H1 (cell line): ENCODE data around the gene LCN15. TPM values are rescaled to one million over a fixed set of nuclear protein-coding genes. Genes with fewer than 3 reads are reported as not detected.

Experiments
- CTCF ChIA-PET: fragments of 300-600 bp; sonication (Branson Sonifier 250); formaldehyde crosslinking; loops from one replicate; lab custom pipeline; 2021; ENCODE audit not compliant: partially characterized antibody; lab: Charles Lee
- POLR2A ChIA-PET: fragments of 300-600 bp; sonication (Branson Sonifier 250); formaldehyde crosslinking; loops from one replicate; lab custom pipeline; 2021; ENCODE audit warnings: inconsistent platforms; ENCODE audit not compliant: partially characterized antibody; lab: Charles Lee
- DNase-seq, 2 experiments: peaks; one replicate each; pipeline versions ENCODE4 v3.0.0 to v3.0.0-alpha.2; 2010 to 2022; ENCODE audit warnings: low spot score in 2 of 2, low read depth in 1 of 2, mixed read lengths in 1 of 2
- FAIRE-seq: peaks from 2 replicates; lab custom pipeline; 2011; peaks lifted over from hg19 to GRCh38; lab: Jason Lieb, UNC
- H2AFZ ChIP-seq: 2 replicates; pipeline ENCODE4 v1.8.1; 2012; ENCODE audit warnings: low read length, inconsistent platforms
- H2AK5ac ChIP-seq: 2 replicates; pipeline ENCODE4 v1.6.1; 2013; ENCODE audit warnings: low read depth, low read length
- H2BK120ac ChIP-seq: replicated peaks from 2 replicates; pipeline ENCODE3; 2013; ENCODE audit warnings: low read depth, low read length, inconsistent platforms
- H2BK12ac ChIP-seq: 2 replicates; pipeline ENCODE4 v1.6.1; 2013; ENCODE audit warnings: low read depth, low read length
- H2BK15ac ChIP-seq: 2 replicates; pipeline ENCODE4 v1.6.1; 2013; ENCODE audit warnings: low read length
- H2BK20ac ChIP-seq: 2 replicates; pipeline ENCODE4 v1.6.1; 2013; ENCODE audit warnings: low read length
- H2BK5ac ChIP-seq: 2 replicates; pipeline ENCODE4 v1.6.1; 2013; ENCODE audit warnings: low read depth, low read length
- H3K14ac ChIP-seq: 2 replicates; pipeline ENCODE4 v1.6.1; 2013; ENCODE audit warnings: inconsistent platforms; ENCODE audit not compliant: insufficient read length
- H3K18ac ChIP-seq: 2 replicates; pipeline ENCODE4 v1.6.1; 2013; ENCODE audit warnings: low read length; ENCODE audit errors: extremely low read depth
- H3K23ac ChIP-seq: 2 replicates; pipeline ENCODE4 v1.6.1; 2013; ENCODE audit warnings: inconsistent platforms; ENCODE audit not compliant: insufficient read length
- H3K23me2 ChIP-seq: 2 replicates; pipeline ENCODE4 v1.6.1; 2013; ENCODE audit warnings: low read depth, low read length
- H3K27ac ChIP-seq: 2 replicates; pipeline ENCODE4 v1.6.1; 2011; ENCODE audit warnings: low read depth, low read length, inconsistent platforms
- H3K27me3 ChIP-seq, 4 experiments: replicated peaks in 1 of 4; 1 replicate in 1 of 4; 2 replicates in 3 of 4; pipeline versions ENCODE4 v1.6.1 to v1.8.1; 2011 to 2013; ENCODE audit warnings: low read length in 3 of 4, mild to moderate bottlenecking in 3 of 4, inconsistent platforms in 2 of 4, mixed read lengths in 2 of 4, moderate library complexity in 1 of 4; ENCODE audit not compliant: control insufficient read depth in 3 of 4, insufficient read depth in 3 of 4; ENCODE audit errors: extremely low read depth in 1 of 4
- H3K36me3 ChIP-seq, 4 experiments: 2 replicates each; pipeline versions ENCODE4 v1.6.1 to v1.8.1; 2011 to 2013; ENCODE audit warnings: mild to moderate bottlenecking in 4 of 4, low read length in 3 of 4, moderate library complexity in 2 of 4, control low read depth in 1 of 4, inconsistent platforms in 1 of 4; ENCODE audit not compliant: insufficient read depth in 4 of 4, control insufficient read depth in 2 of 4
- H3K4ac ChIP-seq: replicated peaks from 2 replicates; pipeline ENCODE3; 2013; ENCODE audit warnings: low read length, low read depth, mixed read lengths, inconsistent platforms; ENCODE audit not compliant: insufficient read length
- H3K4me1 ChIP-seq, 4 experiments: replicated peaks in 1 of 4; 1 replicate in 1 of 4; 2 replicates in 3 of 4; pipeline versions ENCODE4 v1.6.1 to v1.8.1; 2011 to 2013; ENCODE audit warnings: low read length in 3 of 4, inconsistent platforms in 2 of 4, mixed read lengths in 1 of 4; ENCODE audit not compliant: insufficient read depth in 4 of 4, control insufficient read depth in 3 of 4
- H3K4me2 ChIP-seq, 2 experiments: 2 replicates each; pipeline versions ENCODE4 v1.6.1 to v1.8.1; 2011 to 2013; ENCODE audit warnings: low read depth in 2 of 2, low read length in 2 of 2, control low read depth in 1 of 2, inconsistent platforms in 1 of 2, mild to moderate bottlenecking in 1 of 2; ENCODE audit not compliant: insufficient read depth in 1 of 2
- H3K4me3 ChIP-seq, 4 experiments: fragments of 200-600, 300-600 bp in 1 of 4; sonication (generic), shearing (Covaris generic), sonication (Bioruptor Twin) in 1 of 4; 2 replicates each; pipeline versions ENCODE4 v1.5.1 to v1.8.1; 2011 to 2016; ENCODE audit warnings: low read length in 4 of 4, low read depth in 3 of 4, control low read depth in 2 of 4, inconsistent platforms in 2 of 4, mild to moderate bottlenecking in 2 of 4, mixed read lengths in 1 of 4, moderate library complexity in 1 of 4; ENCODE audit not compliant: insufficient read depth in 2 of 4; ENCODE audit errors: extremely low read depth in 1 of 4
- H3K56ac ChIP-seq: replicated peaks from 2 replicates; pipeline ENCODE3; 2013; ENCODE audit warnings: low read depth, mild to moderate bottlenecking, mixed read lengths, low read length, inconsistent platforms; ENCODE audit not compliant: insufficient read length
- H3K79me1 ChIP-seq: 2 replicates; pipeline ENCODE4 v1.6.1; 2013; ENCODE audit warnings: low read depth, low read length, control low read depth
- H3K79me2 ChIP-seq, 2 experiments: 2 replicates each; pipeline versions ENCODE4 v1.6.1 to v1.8.1; 2012 to 2013; ENCODE audit warnings: low read length in 2 of 2, mild to moderate bottlenecking in 2 of 2, inconsistent platforms in 1 of 2; ENCODE audit not compliant: insufficient read depth in 2 of 2, control insufficient read depth in 1 of 2
- H3K9ac ChIP-seq, 4 experiments: replicated peaks in 1 of 4; 1 replicate in 1 of 4; 2 replicates in 3 of 4; pipeline versions ENCODE4 v1.6.1 to v1.8.1; 2011 to 2013; ENCODE audit warnings: low read depth in 3 of 4, low read length in 3 of 4, control low read depth in 2 of 4, mild to moderate bottlenecking in 2 of 4, moderate library complexity in 2 of 4, inconsistent platforms in 1 of 4; ENCODE audit errors: extremely low read depth in 1 of 4
- H3K9me3 ChIP-seq, 2 experiments: 2 replicates each; pipeline versions ENCODE4 v1.6.1 to v1.8.1; 2012 to 2013; ENCODE audit warnings: mild to moderate bottlenecking in 2 of 2, moderate library complexity in 2 of 2, control low read depth in 1 of 2, inconsistent platforms in 1 of 2, low read depth in 1 of 2, low read length in 1 of 2, mixed read lengths in 1 of 2; ENCODE audit not compliant: insufficient read depth in 2 of 2
- H4K20me1 ChIP-seq, 2 experiments: replicated peaks in 1 of 2; 2 replicates each; pipeline versions ENCODE3 to v1.8.1; 2011 to 2013; ENCODE audit warnings: inconsistent platforms in 2 of 2, low read length in 2 of 2, mild to moderate bottlenecking in 1 of 2; ENCODE audit not compliant: insufficient read depth in 2 of 2, control insufficient read depth in 1 of 2
- H4K5ac ChIP-seq: 2 replicates; pipeline ENCODE4 v1.6.1; 2013; ENCODE audit warnings: low read length, low read depth, mixed read lengths, inconsistent platforms; ENCODE audit not compliant: insufficient read length
- H4K8ac ChIP-seq: 2 replicates; pipeline ENCODE4 v1.8.0; 2013; ENCODE audit warnings: mild to moderate bottlenecking, moderate library complexity, low read length, inconsistent platforms; ENCODE audit not compliant: insufficient read depth; ENCODE audit errors: extremely low read depth
- H4K91ac ChIP-seq: replicated peaks from 2 replicates; pipeline ENCODE3; 2013; ENCODE audit warnings: low read length, mixed read lengths, inconsistent platforms; ENCODE audit not compliant: insufficient read length
- ASH2L ChIP-seq: fragments of 200-600, 300-600 bp; sonication (generic); IDR thresholded peaks from one replicate; pipeline ENCODE4 v1.7.1; 2017; ENCODE audit warnings: low read length
- BACH1 ChIP-seq: IDR thresholded peaks from 2 replicates; pipeline ENCODE4 v1.6.1; 2012; ENCODE audit warnings: low read length, improper control_type of control experiment
- CBX5 ChIP-seq: fragments of 300-800, 300-1000 bp; sonication (generic); IDR thresholded peaks from 2 replicates; pipeline ENCODE4 v1.7.1; 2016; ENCODE audit warnings: antibody characterized with exemption, low read length, low read depth
- EGR1 ChIP-seq: IDR thresholded peaks from 2 replicates; pipeline ENCODE4 v1.6.1; 2011; ENCODE audit warnings: low read depth, low read length, borderline replicate concordance
- FOSL1 ChIP-seq: IDR thresholded peaks from 2 replicates; pipeline ENCODE4 v1.6.1; 2011; ENCODE audit warnings: mild to moderate bottlenecking, low read depth, low read length, moderate library complexity; ENCODE audit not compliant: insufficient read depth
- JUN ChIP-seq: IDR thresholded peaks from 2 replicates; pipeline ENCODE4 v1.6.1; 2011; ENCODE audit warnings: low read depth, mild to moderate bottlenecking, improper control_type of control experiment, low read length
- KDM1A ChIP-seq: fragments of 200-600, 300-600 bp; sonication (generic); IDR thresholded peaks from 2 replicates; pipeline ENCODE4 v1.7.1; 2016; ENCODE audit warnings: mild to moderate bottlenecking, low read length, borderline replicate concordance
- KDM4A ChIP-seq: IDR thresholded peaks from one replicate; pipeline ENCODE4 v1.7.1; 2012; ENCODE audit warnings: low read depth, mild to moderate bottlenecking, moderate library complexity, low read length, inconsistent platforms; ENCODE audit not compliant: severe bottlenecking
- PHF8 ChIP-seq: fragments of 200-600 bp; sonication (generic); conservative IDR thresholded peaks from 2 replicates; pipeline ENCODE4 v1.7.1; 2012; ENCODE audit warnings: low read depth, mild to moderate bottlenecking, inconsistent platforms, low read length, moderate library complexity
- POLR2AphosphoS5 ChIP-seq: IDR thresholded peaks from 2 replicates; pipeline ENCODE4 v1.6.1; 2011; ENCODE audit warnings: low read depth, low read length
- RFX5 ChIP-seq: IDR thresholded peaks from 2 replicates; pipeline ENCODE4 v1.6.1; 2011; ENCODE audit warnings: low read depth, low read length, improper control_type of control experiment, borderline replicate concordance
- SP1 ChIP-seq: IDR thresholded peaks from 2 replicates; pipeline ENCODE4 v1.6.1; 2011; ENCODE audit warnings: low read depth, low read length
- WGBS, 2 experiments: shearing (Covaris generic) in 1 of 2; methylation state at CpG; one replicate each; pipeline versions ENCODE4 v1.1.6 to v1.1.7; 2013 to 2015; ENCODE audit warnings: low lambda C conversion rate in 2 of 2, mixed read lengths in 2 of 2, inconsistent platforms in 1 of 2, low coverage in 1 of 2, missing lambda C conversion rate in 1 of 2; ENCODE audit not compliant: insufficient replicate concordance in 2 of 2, insufficient coverage in 1 of 2, insufficient read length in 1 of 2; ENCODE audit errors: extremely low coverage in 1 of 2, missing lambda C conversion rate in 1 of 2; 5-methylcytosine and 5-hydroxymethylcytosine counted together
- polyA plus RNA-seq, 7 experiments: library from polyadenylated mRNA; depleted of rRNA in 3 of 7; stranded (reverse) in 5 of 7; unstranded in 2 of 7; fragments of >200 nt in 5 of 7; fragments of 200-250 nt in 2 of 7; gene quantifications; 1 replicate in 5 of 7; 2 replicates in 1 of 7; 4 replicates in 1 of 7; pipeline versions ENCODE4 v1.2.1 to v1.2.3, GENCODE V29; 2011 to 2013; ENCODE audit warnings: missing spikeins in 2 of 7, mixed read lengths in 2 of 7
- total RNA-seq: library from RNA; stranded (reverse); fragmentation: NEBNext Ultra II Directional; extraction: Animal tissue kit (Norgen Biotek cat#: 25700); gene quantifications from 2 replicates; pipeline ENCODE4 v1.2.1, GENCODE V29; 2021
- TF ChIP-seq, protein P1 (sequence below): IDR thresholded peaks from 2 replicates; pipeline ENCODE4 v1.6.1; 2012; ENCODE audit warnings: inconsistent platforms

LCN15 gene
- total and polyA plus RNA-seq, 2 of the 8 experiments (the other 6 are each of a cell fraction or from before 2014, with no cell fraction given): 0.08 to 0.47 TPM

DNA sequence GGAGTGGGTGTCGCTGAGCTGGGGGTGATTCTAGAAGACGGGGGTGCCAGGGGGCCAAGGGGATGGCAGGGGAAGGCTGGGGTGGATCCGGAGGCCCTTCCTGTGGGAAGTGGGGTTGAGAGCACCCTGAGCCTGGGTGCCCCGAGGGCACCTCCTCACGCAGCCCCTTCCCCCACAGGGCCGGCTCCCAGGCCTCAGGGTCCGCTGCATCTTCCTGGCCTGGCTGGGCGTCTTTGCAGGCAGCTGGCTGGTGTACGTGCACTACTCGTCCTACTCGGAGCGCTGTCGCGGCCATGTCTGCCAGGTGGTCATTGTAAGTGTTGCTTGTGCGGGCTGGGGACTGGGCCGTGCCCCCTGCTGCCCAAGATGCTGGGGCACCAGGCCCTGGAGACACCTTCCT lies 46.9 kb downstream of the LCN15 start:
- Histone ChIP-seq H2AK5ac (no peak overlapping the region), H3K27me3 (no peaks in the 10 kb centered on the region), H3K4me1 (peaks cover 0 to 15% (median 8%) of the 10 kb centered on the region in 4 experiments; a peak in 5 of 7 replicates), H4K8ac (peak overlapping the region; percentile 51; the same call in 1 of the 2 replicates), H3K4me3 (no peak overlapping the region), H3K56ac (no peak overlapping the region), H3K18ac (no peak overlapping the region), H3K36me3 (peaks cover 0 to 8% (median 1%) of the 10 kb centered on the region in 4 experiments; a peak in 2 of 8 replicates), H2AFZ (no peak overlapping the region), H3K23me2 (peaks cover 3% of the 10 kb centered on the region; the same call in 1 of the 2 replicates), H3K79me2 (peaks cover 0 to 11% of the 10 kb centered on the region in 2 experiments; a peak in 1 of 4 replicates), H2BK12ac (no peak overlapping the region), H3K9me3 (no peaks in the 10 kb centered on the region), H3K23ac (no peak overlapping the region), H4K5ac (no peak overlapping the region), H3K9ac (no peak overlapping the region), H2BK5ac (no peak overlapping the region), H3K4ac (no peak overlapping the region), H2BK20ac (no peak overlapping the region), H3K27ac (no peak overlapping the region), H3K79me1 (peaks cover 21% of the 10 kb centered on the region), H2BK15ac (no peak overlapping the region), H4K20me1 (peaks cover 22 to 31% of the 10 kb centered on the region in 2 experiments), H2BK120ac (no peak overlapping the region), H4K91ac (no peak overlapping the region), H3K4me2 (no peak overlapping the region), H3K14ac (no peak overlapping the region)
- DNase-seq (no peak), FAIRE-seq (no peak)
- TF ChIP-seq EGR1 (no peak), RFX5 (no peak), BACH1 (no peak), CBX5 (no peak), FOSL1 (no peak), ASH2L (no peak), KDM1A (no peak), POLR2AphosphoS5 (no peak), PHF8 (no peak), SP1 (no peak), JUN (no peak), KDM4A (no peak)
- TF ChIP-seq, protein P1, sequence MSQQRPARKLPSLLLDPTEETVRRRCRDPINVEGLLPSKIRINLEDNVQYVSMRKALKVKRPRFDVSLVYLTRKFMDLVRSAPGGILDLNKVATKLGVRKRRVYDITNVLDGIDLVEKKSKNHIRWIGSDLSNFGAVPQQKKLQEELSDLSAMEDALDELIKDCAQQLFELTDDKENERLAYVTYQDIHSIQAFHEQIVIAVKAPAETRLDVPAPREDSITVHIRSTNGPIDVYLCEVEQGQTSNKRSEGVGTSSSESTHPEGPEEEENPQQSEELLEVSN: no peak
- ChIA-PET CTCF (interaction anchor here (1.3 to 9.2 kb wide), 2 partner anchors 11 to 40 kb away, joined by 3 to 62 read pairs; partner anchors contain the start of gene LCN8), POLR2A (interaction anchor here (11.2 kb wide), 1 partner anchor 14 kb away, joined by 223 read pairs; no protein-coding TSS in a partner anchor)
- 79% methylated on average over 6 of the region's 16 CpGs; no CpG with 5 or more reads in 1 of the 2 experiments for WGBS, 2 experiments
